PFSK-1 (cell line): ENCODE measurements around the gene KIF20B.

ENCODE experiments used
- FOXP2 ChIP-seq: optimal IDR thresholded peaks from 2 replicates; pipeline ENCODE3; 2011; ENCODE audit warnings: borderline replicate concordance, control low read depth, inconsistent platforms; ENCODE audit not compliant: insufficient read depth; ENCODE audit errors: extremely low read length, extremely low read depth
- POLR2AphosphoS5 ChIP-seq: IDR thresholded peaks from 2 replicates; pipeline ENCODE4 v1.6.1; 2012; ENCODE audit warnings: low read depth, mild to moderate bottlenecking, control low read depth, low read length, moderate library complexity
- SIN3A ChIP-seq: IDR thresholded peaks from 2 replicates; pipeline ENCODE4 v1.6.1; 2012; ENCODE audit warnings: mild to moderate bottlenecking, low read length, moderate library complexity, borderline replicate concordance; ENCODE audit not compliant: insufficient read depth
- TAF1 ChIP-seq: IDR thresholded peaks from 2 replicates; pipeline ENCODE4 v1.6.1; 2012; ENCODE audit warnings: low read length, control low read depth, borderline replicate concordance; ENCODE audit not compliant: insufficient read depth
- TF ChIP-seq, protein P1 (sequence below), 2 experiments: IDR thresholded peaks; 2 replicates each; pipeline versions ENCODE4 v1.6.1 to v1.8.0; 2011 to 2012; ENCODE audit warnings: low read depth in 2 of 2, low read length in 2 of 2, control low read depth in 1 of 2, inconsistent platforms in 1 of 2, mild to moderate bottlenecking in 1 of 2, moderate library complexity in 1 of 2; ENCODE audit not compliant: insufficient read depth in 1 of 2

The KIF20B gene

GRCh38 chr10:89670926-89671325, 30.5 kb upstream of the KIF20B start:
- no peak for TF ChIP-seq SIN3A
- TF ChIP-seq, protein P1, sequence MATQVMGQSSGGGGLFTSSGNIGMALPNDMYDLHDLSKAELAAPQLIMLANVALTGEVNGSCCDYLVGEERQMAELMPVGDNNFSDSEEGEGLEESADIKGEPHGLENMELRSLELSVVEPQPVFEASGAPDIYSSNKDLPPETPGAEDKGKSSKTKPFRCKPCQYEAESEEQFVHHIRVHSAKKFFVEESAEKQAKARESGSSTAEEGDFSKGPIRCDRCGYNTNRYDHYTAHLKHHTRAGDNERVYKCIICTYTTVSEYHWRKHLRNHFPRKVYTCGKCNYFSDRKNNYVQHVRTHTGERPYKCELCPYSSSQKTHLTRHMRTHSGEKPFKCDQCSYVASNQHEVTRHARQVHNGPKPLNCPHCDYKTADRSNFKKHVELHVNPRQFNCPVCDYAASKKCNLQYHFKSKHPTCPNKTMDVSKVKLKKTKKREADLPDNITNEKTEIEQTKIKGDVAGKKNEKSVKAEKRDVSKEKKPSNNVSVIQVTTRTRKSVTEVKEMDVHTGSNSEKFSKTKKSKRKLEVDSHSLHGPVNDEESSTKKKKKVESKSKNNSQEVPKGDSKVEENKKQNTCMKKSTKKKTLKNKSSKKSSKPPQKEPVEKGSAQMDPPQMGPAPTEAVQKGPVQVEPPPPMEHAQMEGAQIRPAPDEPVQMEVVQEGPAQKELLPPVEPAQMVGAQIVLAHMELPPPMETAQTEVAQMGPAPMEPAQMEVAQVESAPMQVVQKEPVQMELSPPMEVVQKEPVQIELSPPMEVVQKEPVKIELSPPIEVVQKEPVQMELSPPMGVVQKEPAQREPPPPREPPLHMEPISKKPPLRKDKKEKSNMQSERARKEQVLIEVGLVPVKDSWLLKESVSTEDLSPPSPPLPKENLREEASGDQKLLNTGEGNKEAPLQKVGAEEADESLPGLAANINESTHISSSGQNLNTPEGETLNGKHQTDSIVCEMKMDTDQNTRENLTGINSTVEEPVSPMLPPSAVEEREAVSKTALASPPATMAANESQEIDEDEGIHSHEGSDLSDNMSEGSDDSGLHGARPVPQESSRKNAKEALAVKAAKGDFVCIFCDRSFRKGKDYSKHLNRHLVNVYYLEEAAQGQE (IDR thresholded peaks at IDR 0.05; ENCODE audit: insufficient read depth in 1 of 2, low read depth in 2 of 2, low read length in 2 of 2): no peak
- no peak for TF ChIP-seq POLR2AphosphoS5
- TF ChIP-seq FOXP2: no peak
- TF ChIP-seq TAF1: no peak

DNA sequence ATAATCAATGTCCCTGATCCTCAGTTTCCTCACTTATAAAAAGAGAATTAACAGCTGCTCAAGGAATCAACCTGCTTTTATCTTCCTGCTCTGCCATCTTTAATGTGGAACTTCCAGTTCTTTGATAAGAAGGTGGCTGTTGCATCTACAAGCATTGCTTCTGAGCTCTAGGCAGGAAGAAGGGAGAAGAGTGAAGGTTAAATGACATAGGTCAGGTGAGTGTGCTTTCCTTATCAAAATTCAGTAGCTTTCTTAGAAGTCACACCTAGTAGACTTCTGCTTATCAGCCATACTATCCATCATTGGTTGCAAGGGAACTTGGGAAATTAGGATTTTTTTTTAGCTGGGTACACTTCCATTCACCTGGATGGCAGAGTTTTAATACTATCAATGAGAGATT, 24.0 kb upstream of the KIF20B start:
- no peak for TF ChIP-seq POLR2AphosphoS5
- TF ChIP-seq, protein P1 (IDR thresholded peaks at IDR 0.05; ENCODE audit: insufficient read depth in 1 of 2, low read depth in 2 of 2, low read length in 2 of 2): no peak
- no peak for TF ChIP-seq SIN3A
- TF ChIP-seq TAF1: no peak
- TF ChIP-seq FOXP2: no peak

DNA sequence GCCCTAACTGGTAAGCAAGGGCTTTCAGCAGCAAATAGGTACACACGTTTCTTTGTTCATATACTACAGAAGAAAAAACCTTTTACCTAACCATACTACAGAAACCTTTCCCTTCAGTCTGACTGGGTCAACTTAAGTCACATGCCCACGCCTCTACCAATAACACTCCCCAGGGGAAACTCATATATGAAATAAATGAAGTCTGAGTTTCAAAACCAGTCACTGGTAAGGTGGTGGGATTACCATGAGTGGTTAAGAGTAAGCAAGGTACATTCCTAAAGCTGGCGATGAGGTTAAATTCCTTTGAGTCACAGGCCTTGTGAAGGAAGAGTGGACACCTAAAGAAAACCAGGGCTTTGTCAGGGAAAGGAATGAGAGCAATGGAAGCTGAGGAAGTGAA, 21.4 kb upstream of the KIF20B start:
- TF ChIP-seq POLR2AphosphoS5 (no peak), SIN3A (no peak), FOXP2 (no peak), TAF1 (no peak)
- TF ChIP-seq, protein P1 (IDR thresholded peaks at IDR 0.05; ENCODE audit: insufficient read depth in 1 of 2, low read depth in 2 of 2, low read length in 2 of 2): no peak

GRCh38 chr10:89683883-89684282, 17.5 kb upstream of the KIF20B start:
- TF ChIP-seq POLR2AphosphoS5 (no peak), TAF1 (no peak), SIN3A (no peak), FOXP2 (no peak)
- TF ChIP-seq, protein P1 (IDR thresholded peaks at IDR 0.05; ENCODE audit: insufficient read depth in 1 of 2, low read depth in 2 of 2, low read length in 2 of 2): no peak

GRCh38 chr10:89684604-89685003, 16.8 kb upstream of the KIF20B start:
- no peak for TF ChIP-seq SIN3A
- TF ChIP-seq POLR2AphosphoS5: no peak
- TF ChIP-seq FOXP2: no peak
- TF ChIP-seq, protein P1 (IDR thresholded peaks at IDR 0.05; ENCODE audit: insufficient read depth in 1 of 2, low read depth in 2 of 2, low read length in 2 of 2): no peak
- no peak for TF ChIP-seq TAF1
